ENCODE results near the gene WWC1. TPM values are rescaled to one million over a fixed set of nuclear protein-coding genes. Genes with fewer than 3 reads are reported as not detected.

Gene WWC1
- total and polyA plus RNA-seq, 9 of the 15 experiments (the other 6 are each of a cell fraction or from before 2014, with no cell fraction given): under 0.01 to 0.54 (median 0.42) TPM; not detected in 6

GRCh38 chr5:168464641-168465040 is 173.2 kb downstream of the WWC1 start (continued):
- TF ChIP-seq, protein P1, sequence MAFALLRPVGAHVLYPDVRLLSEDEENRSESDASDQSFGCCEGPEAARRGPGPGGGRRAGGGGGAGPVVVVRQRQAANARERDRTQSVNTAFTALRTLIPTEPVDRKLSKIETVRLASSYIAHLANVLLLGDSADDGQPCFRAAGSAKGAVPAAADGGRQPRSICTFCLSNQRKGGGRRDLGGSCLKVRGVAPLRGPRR (CRISPR knock-in tag; IDR thresholded peaks at IDR 0.05): no peak
- TF ChIP-seq DACH1 (IDR thresholded peaks at IDR 0.05; ENCODE audit: partially characterized antibody) (no peak), C11orf30 (IDR thresholded peaks at IDR 0.05; ENCODE audit: low read depth) (no peak), ZBTB33 (CRISPR knock-in tag; IDR thresholded peaks at IDR 0.05) (no peak), PTBP1 (IDR thresholded peaks at IDR 0.05; ENCODE audit: low read depth, low read length) (no peak)

- 2% methylated on average over 12 of the region's 12 CpGs for WGBS (ENCODE audit: insufficient coverage, low coverage, missing lambda C conversion rate)
- H2AFZ ChIP-seq (ENCODE audit: low read depth, low read length): no peak overlapping the region
- H3K27ac ChIP-seq (ENCODE audit: extremely low read depth, low read depth, low read length): no peak overlapping the region
- intact Hi-C loops (cut with micrococcal nuclease) (no loop called here), in situ Hi-C loops (cut with MboI) (no loop called here)
- H3K9me3 ChIP-seq (replicated peaks; ENCODE audit: control insufficient read depth, insufficient read depth, low read depth, low read length): no peaks in the 10 kb centered on the region
- no peaks in the 10 kb centered on the region for H3K79me2 ChIP-seq (ENCODE audit: control insufficient read depth, insufficient read depth, low read length)
- BruUV-seq (replicated peaks): no TSS peak
- no peaks in the 10 kb centered on the region for H4K20me1 ChIP-seq (replicated peaks; ENCODE audit: control insufficient read depth, insufficient read depth, low read length)
- no peaks in the 10 kb centered on the region for H3K4me1 ChIP-seq (replicated peaks in 1 of 2; ENCODE audit: control insufficient read depth in 2 of 2, insufficient read depth in 2 of 2, low read length in 2 of 2)
- ATAC-seq (no peak), DNase-seq (ENCODE audit: extremely low read depth in 1 of 4, low spot score in 3 of 4) (no peak), FAIRE-seq (no peak)
- no peaks in the 10 kb centered on the region for H3K36me3 ChIP-seq (ENCODE audit: control insufficient read depth, insufficient read depth, low read length)
- ChIA-PET POLR2A (no interaction called here), CTCF (ENCODE audit: low intra/inter-chr PET ratio) (no interaction called here)
- H3K27me3 ChIP-seq (ENCODE audit: control insufficient read depth in 2 of 2, insufficient read depth in 2 of 2, low read length in 2 of 2): peaks cover 28 to 81% of the 10 kb centered on the region in 2 experiments
- H3K4me2 ChIP-seq (ENCODE audit: insufficient read depth, low read length): no peak overlapping the region
- H3K4me3 ChIP-seq: no peak overlapping the region
- no peaks in the 10 kb centered on the region for H3K9me1 ChIP-seq (ENCODE audit: control insufficient read depth, insufficient read depth, low read length)
- H3K9ac ChIP-seq (ENCODE audit: insufficient read depth in 1 of 2, low read depth in 2 of 2, low read length in 2 of 2): no peak overlapping the region
- TF ChIP-seq CHAMP1 (IDR thresholded peaks at IDR 0.05): no peak
- TF ChIP-seq PCBP1 (IDR thresholded peaks at IDR 0.05; ENCODE audit: low read depth, low read length, poor library complexity, severe bottlenecking): no peak
- TF ChIP-seq SRSF3 (IDR thresholded peaks at IDR 0.05; ENCODE audit: insufficient read depth, low read length): no peak
- no peak for TF ChIP-seq JUN (IDR thresholded peaks at IDR 0.05; ENCODE audit: borderline replicate concordance, low read depth, low read length)
- no peak for TF ChIP-seq JUN (CRISPR knock-in tag; IDR thresholded peaks at IDR 0.05; ENCODE audit: borderline replicate concordance)
- TF ChIP-seq KLF1 (tag; IDR thresholded peaks at IDR 0.05): no peak
- no peak for TF ChIP-seq ZNF253 (CRISPR knock-in tag; conservative IDR thresholded peaks at IDR 0.05)
- no peak for TF ChIP-seq MYBL2 (IDR thresholded peaks at IDR 0.05; ENCODE audit: low read depth)
- no peak for TF ChIP-seq MYBL2 (CRISPR knock-in tag; IDR thresholded peaks at IDR 0.05; ENCODE audit: borderline replicate concordance)
- no peak for TF ChIP-seq ESRRA (IDR thresholded peaks at IDR 0.05; ENCODE audit: borderline replicate concordance, low read depth)
- TF ChIP-seq NFYB (IDR thresholded peaks at IDR 0.05; ENCODE audit: extremely low read depth, insufficient read length): no peak
- TF ChIP-seq TAL1 (IDR thresholded peaks at IDR 0.05): no peak
- no peak for TF ChIP-seq POLR2AphosphoS5 (IDR thresholded peaks at IDR 0.05; ENCODE audit: control insufficient read depth, insufficient read depth, low read depth, low read length)
Measured at GRCh38 chr5:168467755-168468330, 176.4 kb downstream of the WWC1 start.

Measured in K562 (cell line).